ENCODE data around the gene TTC21A.

DNA sequence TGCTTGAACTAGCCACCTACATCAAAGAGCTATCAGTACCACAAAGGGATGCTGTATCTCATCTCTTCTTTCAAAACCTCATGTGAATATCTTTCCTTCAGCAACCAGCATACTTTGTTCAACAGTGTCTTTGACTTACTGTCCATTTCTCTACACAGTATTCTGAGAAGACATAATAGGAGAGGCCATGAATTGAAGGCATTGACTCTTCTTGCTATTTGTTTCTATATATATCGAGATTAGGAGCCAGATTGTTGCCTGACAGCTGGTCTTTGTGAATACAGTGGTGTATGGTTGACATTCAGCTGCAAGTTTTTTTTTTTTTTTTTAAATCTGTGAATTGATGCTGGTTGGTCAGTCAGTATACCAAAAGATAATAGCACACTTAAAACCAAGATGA is 58.0 kb downstream of the TTC21A start:
- no peak for TF ChIP-seq CTCF (IDR thresholded peaks at IDR 0.05; ENCODE audit: poor library complexity)
- TF ChIP-seq EZH2phosphoT487 (IDR thresholded peaks at IDR 0.05; ENCODE audit: low read depth, severe bottlenecking, unreplicated experiment), result no peak

Measured in hepatocyte (in vitro differentiated cells).